ENCODE results near the gene LRRC18.

GRCh38 chr10:48964038-48964437 is 24.4 kb upstream of the LRRC18 start:
- no peak for TF ChIP-seq CTCF (IDR thresholded peaks at IDR 0.05; ENCODE audit: low read depth, low read length)
- TF ChIP-seq EZH2phosphoT487 (IDR thresholded peaks at IDR 0.05; ENCODE audit: low read depth) = no peak
